IMR-90 (cell line): ENCODE data around the gene CD81.

ENCODE experiments used
- CTCF ChIP-seq: conservative IDR thresholded peaks from 2 replicates; pipeline ENCODE4 v1.5.1; 2012; ENCODE audit warnings: mild to moderate bottlenecking, low read depth, low read length, improper control_type of control experiment
- MAFK ChIP-seq: IDR thresholded peaks from 2 replicates; pipeline ENCODE4 v1.6.1; 2012; ENCODE audit warnings: low read depth, low read length, improper control_type of control experiment
- MXI1 ChIP-seq: IDR thresholded peaks from 2 replicates; pipeline ENCODE4 v1.6.1; 2012; ENCODE audit warnings: low read depth, mild to moderate bottlenecking, low read length, moderate library complexity, borderline replicate concordance
- POLR2A ChIP-seq: IDR thresholded peaks from 2 replicates; pipeline ENCODE4 v1.6.1; 2012; ENCODE audit warnings: mild to moderate bottlenecking, low read depth, low read length
- USF2 ChIP-seq: fragments of 150-350 bp; IDR thresholded peaks from 2 replicates; pipeline ENCODE4 v1.6.1; 2017; ENCODE audit warnings: mild to moderate bottlenecking, antibody characterized with exemption, low read length, low read depth

GRCh38 chr11:2378527-2379210 lies 1.6 kb downstream of the CD81 start:
- no peak for TF ChIP-seq CTCF
- TF ChIP-seq POLR2A = no peak
- no peak for TF ChIP-seq MAFK
- no peak; the same call in 1 of the 2 replicates for TF ChIP-seq MXI1
- no peak for TF ChIP-seq USF2
